Measurements from ENCODE around the gene BTN2A1.
"Not testable (repeated sequence)": the region's sequence is repeated elsewhere in the genome, so short reads cannot be mapped to it uniquely, and the experiment has no call there.

BTN2A1 gene

GRCh38 chr6:26497610-26498009 lies 39.9 kb downstream of the BTN2A1 start:
- DNase-seq = no peak

- no peak for DNase-seq
Observed at GRCh38 chr6:26500102-26500501, 42.3 kb downstream of the BTN2A1 start, which contains the start of gene BTN1A1. BTN1A1 (plus strand) TSS chr6:26500303; CDS start chr6:26501287, 984 bp downstream.

- no peak for DNase-seq
Observed at GRCh38 chr6:26501482-26501986, 43.8 kb downstream of the BTN2A1 start.

GRCh38 chr6:26502165-26502564 lies 44.4 kb downstream of the BTN2A1 start:
- DNase-seq = peak in 1 of 2 experiments; percentile 27

- DNase-seq = no peak
Observed at GRCh38 chr6:26502626-26503025, 44.9 kb downstream of the BTN2A1 start.

- DNase-seq = no peak
Observed at GRCh38 chr6:26507658-26508057, 49.9 kb downstream of the BTN2A1 start.

- DNase-seq = not testable (repeated sequence)
Observed at GRCh38 chr6:26511033-26511432, 53.3 kb downstream of the BTN2A1 start.

- DNase-seq = no peak
Observed at GRCh38 chr6:26514984-26515383, 57.2 kb downstream of the BTN2A1 start.

- DNase-seq = no peak
Observed at GRCh38 chr6:26516481-26517427, 59.0 kb downstream of the BTN2A1 start.
